Thyroid gland (tissue), 4 donors: ENCODE data around the gene PRTFDC1. TPM values are rescaled to one million over a fixed set of nuclear protein-coding genes. Genes with fewer than 3 reads are reported as not detected.

Experiments used
- DNase-seq, 2 donors: peaks; one replicate each; pipeline ENCODE4 v3.0.0-alpha.2; 2019
- H3K27ac ChIP-seq, 3 donors: fragments of 200-600 bp; sonication (generic); 1 replicate in 2 of 3; 2 replicates in 1 of 3; pipeline ENCODE4 v1.5.1; 2016 to 2019; ENCODE audit warnings: mild to moderate bottlenecking in 1 of 3, moderate library complexity in 1 of 3
- H3K27me3 ChIP-seq: fragments of 200-600 bp; sonication (generic); one replicate; pipeline ENCODE4 v1.5.1; 2019
- H3K36me3 ChIP-seq, 2 donors: fragments of 200-600 bp; sonication (generic); one replicate each; pipeline ENCODE4 v1.5.1; 2016 to 2019
- H3K4me1 ChIP-seq, 2 donors: fragments of 200-600 bp; sonication (generic); one replicate each; pipeline ENCODE4 v1.5.1; 2017 to 2019
- H3K4me3 ChIP-seq, 3 donors: fragments of 200-600 bp; sonication (generic); replicated peaks in 1 of 3; 1 replicate in 2 of 3; 2 replicates in 1 of 3; pipeline ENCODE4 v1.5.1; 2016; ENCODE audit warnings: mild to moderate bottlenecking in 1 of 3
- H3K9me3 ChIP-seq: fragments of 200-600 bp; sonication (generic); one replicate; pipeline ENCODE4 v1.5.1; 2017
- CTCF ChIP-seq, 6 experiments: fragments of 200-600 bp in 3 of 6; fragments of 450-650 bp in 3 of 6; sonication (generic) in 3 of 6; IDR thresholded peaks; one replicate each; pipeline ENCODE4 v1.5.1; 2016 to 2019; ENCODE audit warnings: antibody characterized with exemption in 6 of 6, mild to moderate bottlenecking in 2 of 6, inconsistent platforms in 1 of 6, moderate library complexity in 1 of 6
- POLR2A ChIP-seq, 2 donors: fragments of 450-650 bp; IDR thresholded peaks; one replicate each; pipeline ENCODE4 v1.6.1; 2017; ENCODE audit warnings: antibody characterized with exemption in 2 of 2, mild to moderate bottlenecking in 2 of 2, moderate library complexity in 1 of 2
- WGBS, 2 donors: methylation state at CpG; one replicate each; pipeline ENCODE4 v1.1.5; 2017; 5-methylcytosine and 5-hydroxymethylcytosine counted together
- intact Hi-C: fragments of 100-400 bp; cut with DNase I; formaldehyde crosslinking; loops from one replicate; pipeline ENCODE4 v1.15.1; 2023
- total RNA-seq, 4 donors: library from RNA; depleted of rRNA; stranded (reverse); fragments of >200 nt; gene quantifications; one replicate each; pipeline ENCODE4 v1.2.3, GENCODE V29; 2016

The PRTFDC1 gene
- total RNA-seq, 4 donors from 2014 or later = 2.9 to 8.7 (median 5.6) TPM

GRCh38 chr10:24944512-24945255 lies 7.7 kb downstream of the PRTFDC1 start:
- Histone ChIP-seq H3K9me3 (no peaks in the 10 kb centered on the region), H3K4me1 (no peaks in the 10 kb centered on the region), H3K27me3 (no peaks in the 10 kb centered on the region), H3K27ac (no peak overlapping the region), H3K4me3 (no peak overlapping the region), H3K36me3 (no peaks in the 10 kb centered on the region)
- TF ChIP-seq CTCF (IDR thresholded peaks at IDR 0.05) (no peak), POLR2A (IDR thresholded peaks at IDR 0.05) (no peak)
- WGBS, 2 donors = 89 to 95% methylated on average over 11 of the region's 11 CpGs
- DNase-seq = no peak
- intact Hi-C loops = no loop called here

GRCh38 chr10:24938525-24938924 lies 13.9 kb downstream of the PRTFDC1 start:
- Histone ChIP-seq H3K27ac (no peak overlapping the region), H3K9me3 (no peaks in the 10 kb centered on the region), H3K4me3 (no peak overlapping the region), H3K4me1 (no peaks in the 10 kb centered on the region), H3K36me3 (no peaks in the 10 kb centered on the region), H3K27me3 (no peaks in the 10 kb centered on the region)
- DNase-seq = no peak
- intact Hi-C loops = no loop called here
- no peak for TF ChIP-seq POLR2A (IDR thresholded peaks at IDR 0.05)
- TF ChIP-seq CTCF (IDR thresholded peaks at IDR 0.05) = no peak
- WGBS, 2 donors = 90 to 93% methylated on average over 2 of the region's 2 CpGs

- no peaks in the 10 kb centered on the region for H3K9me3 ChIP-seq
- no peak for TF ChIP-seq POLR2A (IDR thresholded peaks at IDR 0.05)
- TF ChIP-seq CTCF (IDR thresholded peaks at IDR 0.05) = no peak
- DNase-seq = no peak
- no peaks in the 10 kb centered on the region for H3K4me1 ChIP-seq
- H3K27ac ChIP-seq = no peak overlapping the region
- intact Hi-C loops = no loop called here
- no peak overlapping the region for H3K4me3 ChIP-seq
- WGBS, 2 donors = 96 to 99% methylated on average over 5 of the region's 5 CpGs
- no peaks in the 10 kb centered on the region for H3K27me3 ChIP-seq
- no peaks in the 10 kb centered on the region for H3K36me3 ChIP-seq
These were observed 14.3 kb downstream of the PRTFDC1 start for GRCh38 chr10:24938076-24938475.

GRCh38 chr10:24935504-24936292 lies 16.7 kb downstream of the PRTFDC1 start:
- intact Hi-C loops = no loop called here

More at GRCh38 chr10:24935504-24936292, 16.7 kb downstream of the PRTFDC1 start:
- WGBS, 2 donors = 85% methylated on average over 8 of the region's 8 CpGs
- Histone ChIP-seq H3K27me3 (no peaks in the 10 kb centered on the region), H3K36me3 (no peaks in the 10 kb centered on the region), H3K4me3 (no peak overlapping the region), H3K9me3 (no peaks in the 10 kb centered on the region), H3K4me1 (no peaks in the 10 kb centered on the region), H3K27ac (no peak overlapping the region)
- TF ChIP-seq POLR2A (IDR thresholded peaks at IDR 0.05) = no peak
- TF ChIP-seq CTCF (IDR thresholded peaks at IDR 0.05) = no peak
- no peak for DNase-seq
